ENCODE measurements around the gene H6PD.

H6PD gene

GRCh38 chr1:9204156-9204720 is 30.3 kb upstream of the H6PD start:
- no peak for DNase-seq (ENCODE audit: low read depth in 4 of 4, low spot score in 1 of 4)

GRCh38 chr1:9207086-9207485 is 27.5 kb upstream of the H6PD start:
- DNase-seq (ENCODE audit: low read depth in 4 of 4, low spot score in 1 of 4): no peak

- DNase-seq (ENCODE audit: low read depth in 4 of 4, low spot score in 1 of 4): no peak
These were observed 26.9 kb upstream of the H6PD start for GRCh38 chr1:9207715-9208114.

GRCh38 chr1:9211291-9211811 is 23.2 kb upstream of the H6PD start:
- no peak for DNase-seq (ENCODE audit: low read depth in 4 of 4, low spot score in 1 of 4)

GRCh38 chr1:9212735-9213134 is 21.8 kb upstream of the H6PD start:
- no peak for DNase-seq (ENCODE audit: low read depth in 4 of 4, low spot score in 1 of 4)

- DNase-seq (ENCODE audit: low read depth in 4 of 4, low spot score in 1 of 4): no peak
These were observed 20.6 kb upstream of the H6PD start for GRCh38 chr1:9213956-9214355.

- DNase-seq (ENCODE audit: low read depth in 4 of 4, low spot score in 1 of 4): no peak
These were observed 15.7 kb upstream of the H6PD start for GRCh38 chr1:9218917-9219316.

- DNase-seq (ENCODE audit: low read depth in 4 of 4, low spot score in 1 of 4): no peak
These were observed 11.5 kb upstream of the H6PD start for GRCh38 chr1:9222846-9223625.

GRCh38 chr1:9224664-9225410 is 9.7 kb upstream of the H6PD start:
- DNase-seq (ENCODE audit: low read depth in 4 of 4, low spot score in 1 of 4): no peak

GRCh38 chr1:9225411-9225785 is 9.2 kb upstream of the H6PD start:
- DNase-seq (ENCODE audit: low read depth in 4 of 4, low spot score in 1 of 4): no peak

GRCh38 chr1:9228609-9229008 is 6.0 kb upstream of the H6PD start:
- no peak for DNase-seq (ENCODE audit: low read depth in 4 of 4, low spot score in 1 of 4)

- no peak for DNase-seq (ENCODE audit: low read depth in 4 of 4, low spot score in 1 of 4)
These were observed 5.0 kb upstream of the H6PD start for GRCh38 chr1:9229549-9229948.

- DNase-seq (ENCODE audit: low read depth in 4 of 4, low spot score in 1 of 4): no peak
These were observed 3.6 kb upstream of the H6PD start for GRCh38 chr1:9230869-9231533.

- DNase-seq (ENCODE audit: low read depth in 4 of 4, low spot score in 1 of 4): no peak
These were observed 2.8 kb upstream of the H6PD start for GRCh38 chr1:9231648-9232332.

- no peak for DNase-seq (ENCODE audit: low read depth in 4 of 4, low spot score in 1 of 4)
These were observed 1.2 kb upstream of the H6PD start for GRCh38 chr1:9233241-9233941.

- no peak for DNase-seq (ENCODE audit: low read depth in 4 of 4, low spot score in 1 of 4)
These were observed 692 bp upstream of the H6PD start for GRCh38 chr1:9233942-9234222.

GRCh38 chr1:9235096-9235459 is 504 bp downstream of the H6PD start:
- DNase-seq (ENCODE audit: low read depth in 4 of 4, low spot score in 1 of 4): no peak

- DNase-seq (ENCODE audit: low read depth in 4 of 4, low spot score in 1 of 4): no peak
These were observed 986 bp downstream of the H6PD start for GRCh38 chr1:9235560-9235959.

- no peak for DNase-seq (ENCODE audit: low read depth in 4 of 4, low spot score in 1 of 4)
These were observed 3.6 kb downstream of the H6PD start for GRCh38 chr1:9238134-9238533.

GRCh38 chr1:9238550-9238949 is 4.0 kb downstream of the H6PD start:
- DNase-seq (ENCODE audit: low read depth in 4 of 4, low spot score in 1 of 4): no peak

Data from stimulated activated CD4-positive, alpha-beta T cell treated with anti-CD3 and anti-CD28 coated beads, Interleukin-1b, Interleukin-23, amount 100 ng/mL, for 24 hours (primary cell).